ENCODE data around the gene ZNF322. TPM values are rescaled to one million over a fixed set of nuclear protein-coding genes. Genes with fewer than 3 reads are reported as not detected.

The ZNF322 gene
- polyA plus RNA-seq, 1 donor: 14.8 TPM

DNA sequence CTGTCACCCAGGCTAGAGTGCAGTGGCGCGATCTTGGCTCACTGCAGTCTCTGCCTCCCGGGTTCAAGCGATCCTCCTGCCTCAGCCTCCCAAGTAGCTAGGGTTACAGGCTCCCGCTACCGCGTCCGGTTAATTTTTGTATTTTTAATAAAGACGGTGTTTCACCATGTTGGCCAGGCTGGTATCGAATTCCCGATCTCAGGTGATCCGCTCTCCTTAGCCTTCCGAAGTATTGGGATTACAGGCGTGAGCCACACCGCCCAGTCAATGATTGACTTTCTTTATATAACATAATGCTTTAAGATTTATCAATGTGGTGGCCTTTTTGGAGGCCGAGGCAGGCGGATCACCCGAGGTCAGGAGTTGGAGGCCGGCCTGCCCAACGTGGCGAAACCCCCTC is 70.6 kb downstream of the ZNF322 start:
- no peak for DNase-seq

Other genes starting within 250 kb of the ZNF322 start
- gene BTN3A3, start 219.2 kb downstream of the ZNF322 start, polyA plus RNA-seq (ENCODE audit: insufficient read length): 14.1 TPM
- 27.4 TPM for gene BTN2A1, start 201.8 kb downstream of the ZNF322 start, polyA plus RNA-seq (ENCODE audit: insufficient read length)
- 0.25 TPM for gene BTN1A1, start 159.4 kb downstream of the ZNF322 start, polyA plus RNA-seq (ENCODE audit: insufficient read length)
- gene HMGN4, start 121.4 kb downstream of the ZNF322 start, polyA plus RNA-seq (ENCODE audit: insufficient read length): 57.4 TPM
- 10.4 TPM for gene ABT1, start 62.8 kb downstream of the ZNF322 start, polyA plus RNA-seq (ENCODE audit: insufficient read length)

Data from hindlimb muscle (tissue), 1 donor.